Measurements from ENCODE around the gene NBAS.

Gene NBAS

GRCh38 chr2:15472133-15472532 is 89.0 kb downstream of the NBAS start:
- DNase-seq (ENCODE audit: extremely low spot score), result no peak
- CTCF ChIA-PET, result interaction anchor here (1.3 kb wide), 1 partner anchor 105 kb away, joined by 5 read pairs; no protein-coding TSS in a partner anchor
- TF ChIP-seq, protein P1, sequence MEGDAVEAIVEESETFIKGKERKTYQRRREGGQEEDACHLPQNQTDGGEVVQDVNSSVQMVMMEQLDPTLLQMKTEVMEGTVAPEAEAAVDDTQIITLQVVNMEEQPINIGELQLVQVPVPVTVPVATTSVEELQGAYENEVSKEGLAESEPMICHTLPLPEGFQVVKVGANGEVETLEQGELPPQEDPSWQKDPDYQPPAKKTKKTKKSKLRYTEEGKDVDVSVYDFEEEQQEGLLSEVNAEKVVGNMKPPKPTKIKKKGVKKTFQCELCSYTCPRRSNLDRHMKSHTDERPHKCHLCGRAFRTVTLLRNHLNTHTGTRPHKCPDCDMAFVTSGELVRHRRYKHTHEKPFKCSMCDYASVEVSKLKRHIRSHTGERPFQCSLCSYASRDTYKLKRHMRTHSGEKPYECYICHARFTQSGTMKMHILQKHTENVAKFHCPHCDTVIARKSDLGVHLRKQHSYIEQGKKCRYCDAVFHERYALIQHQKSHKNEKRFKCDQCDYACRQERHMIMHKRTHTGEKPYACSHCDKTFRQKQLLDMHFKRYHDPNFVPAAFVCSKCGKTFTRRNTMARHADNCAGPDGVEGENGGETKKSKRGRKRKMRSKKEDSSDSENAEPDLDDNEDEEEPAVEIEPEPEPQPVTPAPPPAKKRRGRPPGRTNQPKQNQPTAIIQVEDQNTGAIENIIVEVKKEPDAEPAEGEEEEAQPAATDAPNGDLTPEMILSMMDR (IDR thresholded peaks at IDR 0.05; ENCODE audit: control extremely low read depth, extremely low read depth, low read depth, missing control alignments), result no peak
- POLR2A ChIA-PET, result no interaction called here

DNA sequence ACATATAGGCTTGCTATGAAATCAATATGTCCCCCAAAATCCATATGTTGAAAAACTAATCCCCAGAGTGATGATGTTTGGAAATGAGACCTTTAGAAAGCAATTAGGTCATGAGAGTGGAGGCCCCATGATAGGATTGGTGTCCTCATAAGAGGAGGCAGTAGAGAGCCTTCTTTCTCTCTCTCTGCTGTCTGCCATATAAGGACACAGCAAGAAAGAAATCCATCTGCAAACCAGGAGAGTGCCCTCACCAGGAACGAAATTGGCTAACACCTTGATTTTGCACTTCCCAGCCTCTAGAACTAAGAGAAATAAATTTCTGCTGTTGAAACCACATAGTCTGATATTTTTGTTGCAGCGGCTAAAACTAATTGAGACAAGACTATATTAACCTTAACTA is 89.5 kb downstream of the NBAS start:
- no peak for DNase-seq (ENCODE audit: extremely low spot score)
- TF ChIP-seq, protein P1 (IDR thresholded peaks at IDR 0.05; ENCODE audit: control extremely low read depth, extremely low read depth, low read depth, missing control alignments), result no peak
- ChIA-PET POLR2A (no interaction called here), CTCF (interaction anchor here (1.3 to 1.8 kb wide), 3 partner anchors 8 to 106 kb away, joined by 5 to 9 read pairs (median 6); no protein-coding TSS in a partner anchor)

DNA sequence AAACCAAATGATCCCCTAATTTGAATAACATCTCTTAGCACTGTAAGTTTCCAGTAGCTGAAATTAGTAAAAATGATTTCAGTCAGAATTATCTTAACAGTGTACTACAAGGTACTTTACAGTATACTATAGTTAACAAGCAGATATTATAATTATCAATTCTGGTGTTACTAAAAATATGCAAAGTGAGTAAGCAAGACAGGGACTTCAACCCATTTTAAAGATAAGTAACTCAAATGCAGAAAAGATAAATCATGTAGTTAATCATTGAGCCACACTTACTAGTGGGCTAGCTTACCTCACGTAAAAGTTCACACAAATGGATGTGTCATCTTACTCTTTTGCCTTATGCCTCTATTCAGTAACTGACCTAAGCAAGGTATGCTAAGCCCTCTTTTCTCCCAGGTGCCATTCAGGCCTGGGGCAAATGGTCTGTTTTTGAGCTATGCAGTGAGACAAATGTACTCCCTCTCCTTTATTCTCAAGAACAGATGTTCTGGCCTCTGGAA is 101.0 kb downstream of the NBAS start:
- TF ChIP-seq, protein P1 (IDR thresholded peaks at IDR 0.05; ENCODE audit: control extremely low read depth, extremely low read depth, low read depth, missing control alignments), result no peak
- no peak for DNase-seq (ENCODE audit: extremely low spot score)
- ChIA-PET POLR2A (no interaction called here), CTCF (no interaction called here)

- ChIA-PET CTCF (no interaction called here), POLR2A (no interaction called here)
- no peak for DNase-seq (ENCODE audit: extremely low spot score)
- TF ChIP-seq, protein P1 (IDR thresholded peaks at IDR 0.05; ENCODE audit: control extremely low read depth, extremely low read depth, low read depth, missing control alignments), result no peak
Measured at GRCh38 chr2:15458277-15458676, 102.9 kb downstream of the NBAS start.

DNA sequence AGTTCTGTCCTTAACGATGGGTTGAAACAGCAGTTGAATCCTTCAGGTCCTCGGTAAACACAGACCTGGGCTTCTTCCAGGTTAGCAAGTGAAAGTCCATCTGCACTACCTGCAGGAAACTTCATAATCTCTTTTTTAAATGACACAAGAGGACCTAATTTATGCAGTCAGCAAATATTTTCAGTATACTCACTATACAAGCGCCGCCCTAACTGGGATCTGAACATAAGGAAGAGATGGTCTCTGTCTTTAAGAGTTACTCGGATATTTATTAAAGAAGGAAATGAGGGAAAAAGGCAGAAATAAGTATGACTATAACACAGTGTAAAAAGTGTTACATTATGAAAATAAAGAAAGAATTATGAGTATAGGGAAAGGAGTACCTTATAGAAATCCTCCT is 103.3 kb downstream of the NBAS start:
- CTCF ChIA-PET, result no interaction called here

GRCh38 chr2:15456352-15456751 is 104.8 kb downstream of the NBAS start:
- CTCF ChIA-PET, result interaction anchor here (1.0 to 1.3 kb wide), 3 partner anchors 30 to 74 kb away, joined by 3 to 5 read pairs (median 3); no protein-coding TSS in a partner anchor
- TF ChIP-seq, protein P1 (IDR thresholded peaks at IDR 0.05; ENCODE audit: control extremely low read depth, extremely low read depth, low read depth, missing control alignments), result no peak
- DNase-seq (ENCODE audit: extremely low spot score), result no peak
- POLR2A ChIA-PET, result no interaction called here

More for the DNA sequence above, 103.3 kb downstream of the NBAS start:
- TF ChIP-seq, protein P1 (IDR thresholded peaks at IDR 0.05; ENCODE audit: control extremely low read depth, extremely low read depth, low read depth, missing control alignments), result no peak
- POLR2A ChIA-PET, result no interaction called here
- no peak for DNase-seq (ENCODE audit: extremely low spot score)

Data from GM10248 (cell line).